HG02610 (cell line): Measurements from ENCODE around the gene FMO2.

ENCODE experiments used
- ATAC-seq: cut with Tn5 transposase; IDR thresholded peaks from one replicate; pipeline ENCODE4 v1.9.1; 2021; ENCODE audit warnings: mild to moderate bottlenecking, moderate library complexity; ENCODE audit not compliant: unreplicated experiment

The FMO2 gene

GRCh38 chr1:171174560-171175294 is 10.4 kb upstream of the FMO2 start:
- ATAC-seq = no peak

GRCh38 chr1:171177261-171177660 is 7.8 kb upstream of the FMO2 start:
- ATAC-seq = no peak

- ATAC-seq = no peak
Observed at GRCh38 chr1:171179318-171180227, 5.5 kb upstream of the FMO2 start.

- no peak for ATAC-seq
Observed at GRCh38 chr1:171180670-171181069, 4.4 kb upstream of the FMO2 start.

- no peak for ATAC-seq
Observed at GRCh38 chr1:171188388-171189266, 3.5 kb downstream of the FMO2 start.

GRCh38 chr1:171191992-171192391 is 6.9 kb downstream of the FMO2 start:
- ATAC-seq = no peak

- no peak for ATAC-seq
Observed at GRCh38 chr1:171195767-171196166, 10.7 kb downstream of the FMO2 start.

GRCh38 chr1:171196351-171196750 is 11.3 kb downstream of the FMO2 start:
- ATAC-seq = no peak

- no peak for ATAC-seq
Observed at GRCh38 chr1:171198081-171198480, 13.0 kb downstream of the FMO2 start.

DNA sequence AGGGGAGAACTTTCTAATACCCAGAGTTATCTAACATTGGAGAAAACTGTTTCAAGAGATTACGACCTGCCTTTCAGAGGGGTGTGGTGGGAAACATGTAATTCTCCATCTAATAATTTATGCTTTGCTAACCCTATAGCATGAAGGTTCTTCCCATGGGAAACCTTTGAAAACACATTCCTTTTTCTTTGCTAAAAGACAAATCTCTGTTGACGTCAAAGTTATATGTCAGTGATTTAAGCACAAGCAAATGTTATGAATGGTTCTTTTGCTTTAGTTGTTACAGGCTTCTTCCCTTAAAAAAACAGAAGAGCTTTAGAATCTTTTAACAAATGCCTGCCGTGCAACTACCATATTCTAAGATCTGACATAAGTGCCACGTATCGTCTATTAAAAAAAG is 19.2 kb downstream of the FMO2 start:
- ATAC-seq = no peak

GRCh38 chr1:171206204-171206977 is 21.3 kb downstream of the FMO2 start:
- no peak for ATAC-seq

DNA sequence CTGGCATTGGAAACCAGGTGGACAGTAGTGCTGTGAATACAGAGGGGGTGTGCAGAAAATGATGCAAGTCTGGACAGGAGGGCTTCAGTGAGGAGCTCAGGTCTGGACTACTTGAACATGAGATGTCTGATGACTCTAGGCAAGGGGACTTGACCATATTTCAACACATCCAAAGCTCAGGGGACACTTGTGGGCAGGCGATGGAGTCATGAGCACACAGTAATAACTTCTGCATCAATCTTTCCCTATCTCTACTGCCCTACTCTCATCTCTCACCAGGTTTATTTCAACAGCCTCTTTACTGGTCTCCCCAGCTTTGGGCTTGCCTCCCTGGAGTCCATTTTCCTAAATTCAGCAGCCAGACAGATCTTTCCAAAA is 21.9 kb downstream of the FMO2 start:
- no peak for ATAC-seq

DNA sequence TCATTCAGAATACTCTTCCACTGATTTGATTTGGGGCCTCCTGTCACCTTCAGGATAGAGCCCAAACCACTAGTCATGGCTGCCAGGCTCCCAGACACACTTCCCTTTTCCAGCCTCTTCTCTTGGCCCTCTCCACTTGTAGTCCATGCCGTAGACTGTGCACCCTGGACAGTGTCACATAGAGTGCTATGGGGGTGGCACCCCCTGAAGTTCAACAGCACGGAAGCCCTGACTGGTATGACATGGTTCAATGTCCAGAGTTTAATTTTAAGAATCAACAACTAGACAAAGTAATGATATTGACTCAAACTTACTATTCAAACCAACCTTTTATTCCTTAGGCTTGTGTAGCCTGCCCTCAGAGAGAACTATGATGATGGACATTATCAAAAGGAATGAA is 22.3 kb downstream of the FMO2 start:
- no peak for ATAC-seq

DNA sequence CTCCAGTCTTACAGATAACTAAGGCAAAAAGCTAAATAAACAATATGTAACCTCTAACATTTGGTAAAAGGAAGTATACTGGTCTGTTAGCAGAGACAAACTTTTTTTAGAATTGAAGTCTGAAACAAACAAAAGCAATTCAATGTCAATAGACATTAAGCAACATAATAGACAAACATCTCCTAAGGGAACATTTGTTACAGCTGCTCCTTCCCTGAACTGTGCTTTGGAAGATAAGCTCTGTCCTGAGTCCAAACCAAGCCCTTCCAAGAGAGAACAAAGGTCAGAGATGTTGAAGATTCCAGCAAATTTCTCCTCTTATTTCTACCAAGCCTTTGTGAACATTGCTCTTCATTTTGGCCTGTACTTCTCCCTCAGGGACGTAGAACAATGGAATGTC is 25.3 kb downstream of the FMO2 start:
- ATAC-seq = no peak

- ATAC-seq = no peak
Observed at GRCh38 chr1:171212607-171213351, 27.7 kb downstream of the FMO2 start.

- no peak for ATAC-seq
Observed at GRCh38 chr1:171213559-171214454, 28.7 kb downstream of the FMO2 start.

GRCh38 chr1:171217658-171218443 is 32.8 kb downstream of the FMO2 start:
- ATAC-seq = no peak

GRCh38 chr1:171218661-171219060 is 33.6 kb downstream of the FMO2 start:
- ATAC-seq = no peak
